Activated naive CD4-positive, alpha-beta T cell treated with anti-CD3 and anti-CD28 coated beads, Interleukin-2, amount 10 ng/mL, durations not matched to agents 7 days and 5 days (primary cell): ENCODE data around the gene PAX5.

Experiments
- CTCF ChIA-PET: fragments of 350-600 bp; sonication (Branson Sonifier 250); formaldehyde crosslinking; loops from one replicate; lab custom pipeline; 2021; ENCODE audit warnings: antibody characterized with exemption; lab: Charles Lee
- DNase-seq: peaks from one replicate; pipeline ENCODE4 v3.0.0-alpha.2; 2020
- H3K27ac Mint-ChIP-seq: one replicate; pipeline ENCODE4 v1.8.0; 2021; ENCODE audit warnings: mild to moderate bottlenecking, moderate library complexity, mixed read lengths
- H3K27me3 Mint-ChIP-seq: one replicate; pipeline ENCODE4 v1.8.0; 2021; ENCODE audit warnings: mild to moderate bottlenecking, mixed read lengths
- H3K36me3 Mint-ChIP-seq: one replicate; pipeline ENCODE4 v1.8.0; 2021; ENCODE audit warnings: mixed read lengths
- H3K4me1 Mint-ChIP-seq: one replicate; pipeline ENCODE4 v1.8.0; 2021; ENCODE audit warnings: mixed read lengths
- H3K4me3 Mint-ChIP-seq: one replicate; pipeline ENCODE4 v1.8.0; 2021; ENCODE audit warnings: mild to moderate bottlenecking, moderate library complexity, mixed read lengths
- H3K9me3 Mint-ChIP-seq: one replicate; pipeline ENCODE4 v1.8.0; 2021; ENCODE audit warnings: mixed read lengths

Gene PAX5

GRCh38 chr9:36961561-36962325 lies 72.3 kb downstream of the PAX5 start:
- no peaks in the 10 kb centered on the region for H3K36me3 Mint-ChIP-seq
- peaks cover 62% of the 10 kb centered on the region for H3K27me3 Mint-ChIP-seq
- DNase-seq, result no peak

GRCh38 chr9:36961051-36961450 lies 73.0 kb downstream of the PAX5 start:
- Mint-ChIP-seq H3K4me3 (no peak overlapping the region), H3K27me3 (peaks cover 62% of the 10 kb centered on the region), H3K36me3 (no peaks in the 10 kb centered on the region), H3K27ac (no peak overlapping the region), H3K4me1 (no peaks in the 10 kb centered on the region), H3K9me3 (no peaks in the 10 kb centered on the region)
- DNase-seq, result no peak
- CTCF ChIA-PET, result no interaction called here

More at GRCh38 chr9:36961561-36962325, 72.3 kb downstream of the PAX5 start:
- H3K4me3 Mint-ChIP-seq, result no peak overlapping the region
- CTCF ChIA-PET, result interaction anchor here (0.6 kb wide), 1 partner anchor 90 kb away, joined by 3 read pairs; no protein-coding TSS in a partner anchor
- no peaks in the 10 kb centered on the region for H3K9me3 Mint-ChIP-seq
- no peaks in the 10 kb centered on the region for H3K4me1 Mint-ChIP-seq
- no peak overlapping the region for H3K27ac Mint-ChIP-seq

GRCh38 chr9:36960575-36960955 lies 73.5 kb downstream of the PAX5 start:
- CTCF ChIA-PET, result no interaction called here

GRCh38 chr9:36959681-36960574 lies 74.1 kb downstream of the PAX5 start:
- peaks cover 63% of the 10 kb centered on the region for H3K27me3 Mint-ChIP-seq
- no peaks in the 10 kb centered on the region for H3K9me3 Mint-ChIP-seq
- H3K4me1 Mint-ChIP-seq, result no peaks in the 10 kb centered on the region
- DNase-seq, result no peak
- no peak overlapping the region for H3K27ac Mint-ChIP-seq
- no peak overlapping the region for H3K4me3 Mint-ChIP-seq
- no peaks in the 10 kb centered on the region for H3K36me3 Mint-ChIP-seq
- CTCF ChIA-PET, result no interaction called here

More at GRCh38 chr9:36960575-36960955, 73.5 kb downstream of the PAX5 start:
- Mint-ChIP-seq H3K27me3 (peaks cover 58% of the 10 kb centered on the region), H3K4me1 (no peaks in the 10 kb centered on the region), H3K27ac (no peak overlapping the region), H3K36me3 (no peaks in the 10 kb centered on the region), H3K4me3 (no peak overlapping the region), H3K9me3 (no peaks in the 10 kb centered on the region)
- no peak for DNase-seq

GRCh38 chr9:36956908-36957307 lies 77.2 kb downstream of the PAX5 start:
- Mint-ChIP-seq H3K36me3 (no peaks in the 10 kb centered on the region), H3K27me3 (peaks cover 77% of the 10 kb centered on the region), H3K27ac (no peak overlapping the region), H3K4me3 (no peak overlapping the region), H3K4me1 (no peaks in the 10 kb centered on the region), H3K9me3 (no peaks in the 10 kb centered on the region)
- no peak for DNase-seq
- CTCF ChIA-PET, result interaction anchor here (1.2 kb wide), 1 partner anchor 84 kb away, joined by 5 read pairs; no protein-coding TSS in a partner anchor

GRCh38 chr9:36950389-36950788 lies 83.7 kb downstream of the PAX5 start:
- no peak for DNase-seq
- peaks cover 46% of the 10 kb centered on the region for H3K27me3 Mint-ChIP-seq
- no peaks in the 10 kb centered on the region for H3K36me3 Mint-ChIP-seq
- H3K27ac Mint-ChIP-seq, result no peak overlapping the region
- CTCF ChIA-PET, result no interaction called here
- H3K9me3 Mint-ChIP-seq, result no peaks in the 10 kb centered on the region
- no peak overlapping the region for H3K4me3 Mint-ChIP-seq
- H3K4me1 Mint-ChIP-seq, result no peaks in the 10 kb centered on the region

GRCh38 chr9:36949466-36949865 lies 84.6 kb downstream of the PAX5 start:
- Mint-ChIP-seq H3K9me3 (no peaks in the 10 kb centered on the region), H3K4me1 (no peaks in the 10 kb centered on the region), H3K36me3 (no peaks in the 10 kb centered on the region), H3K27me3 (peaks cover 42% of the 10 kb centered on the region), H3K4me3 (no peak overlapping the region), H3K27ac (no peak overlapping the region)
- CTCF ChIA-PET, result no interaction called here
- no peak for DNase-seq

- Mint-ChIP-seq H3K9me3 (no peaks in the 10 kb centered on the region), H3K27me3 (peaks cover 40% of the 10 kb centered on the region), H3K27ac (no peak overlapping the region), H3K36me3 (no peaks in the 10 kb centered on the region), H3K4me1 (no peaks in the 10 kb centered on the region), H3K4me3 (no peak overlapping the region)
- CTCF ChIA-PET, result no interaction called here
- DNase-seq, result no peak
These were observed 86.0 kb downstream of the PAX5 start for GRCh38 chr9:36948051-36948450.

- Mint-ChIP-seq H3K4me3 (no peak overlapping the region), H3K4me1 (no peaks in the 10 kb centered on the region), H3K9me3 (no peaks in the 10 kb centered on the region), H3K27me3 (peaks cover 31% of the 10 kb centered on the region), H3K27ac (no peak overlapping the region), H3K36me3 (no peaks in the 10 kb centered on the region)
- DNase-seq, result no peak
- CTCF ChIA-PET, result no interaction called here
These were observed 87.4 kb downstream of the PAX5 start for GRCh38 chr9:36946653-36947052.

GRCh38 chr9:36945999-36946398 lies 88.1 kb downstream of the PAX5 start:
- CTCF ChIA-PET, result no interaction called here
- H3K4me1 Mint-ChIP-seq, result no peaks in the 10 kb centered on the region
- DNase-seq, result no peak
- H3K4me3 Mint-ChIP-seq, result no peak overlapping the region
- no peak overlapping the region for H3K27ac Mint-ChIP-seq
- no peaks in the 10 kb centered on the region for H3K36me3 Mint-ChIP-seq
- H3K9me3 Mint-ChIP-seq, result no peaks in the 10 kb centered on the region
- peaks cover 31% of the 10 kb centered on the region for H3K27me3 Mint-ChIP-seq

- H3K27ac Mint-ChIP-seq, result no peak overlapping the region
- no peak for DNase-seq
- H3K27me3 Mint-ChIP-seq, result peaks cover 23% of the 10 kb centered on the region
- CTCF ChIA-PET, result no interaction called here
- H3K4me1 Mint-ChIP-seq, result no peaks in the 10 kb centered on the region
- no peaks in the 10 kb centered on the region for H3K36me3 Mint-ChIP-seq
- no peak overlapping the region for H3K4me3 Mint-ChIP-seq
- H3K9me3 Mint-ChIP-seq, result no peaks in the 10 kb centered on the region
These were observed 91.2 kb downstream of the PAX5 start for GRCh38 chr9:36942891-36943290.

GRCh38 chr9:36941441-36941840 lies 92.6 kb downstream of the PAX5 start:
- no peaks in the 10 kb centered on the region for H3K36me3 Mint-ChIP-seq
- DNase-seq, result no peak
- no peaks in the 10 kb centered on the region for H3K9me3 Mint-ChIP-seq
- CTCF ChIA-PET, result interaction anchor here (0.7 to 1.7 kb wide), 2 partner anchors 67 to 180 kb away, joined by 3 read pairs; no protein-coding TSS in a partner anchor
- H3K27ac Mint-ChIP-seq, result no peak overlapping the region
- H3K4me1 Mint-ChIP-seq, result no peaks in the 10 kb centered on the region
- H3K27me3 Mint-ChIP-seq, result peaks cover 28% of the 10 kb centered on the region
- H3K4me3 Mint-ChIP-seq, result no peak overlapping the region

GRCh38 chr9:36940881-36941280 lies 93.2 kb downstream of the PAX5 start:
- Mint-ChIP-seq H3K4me3 (no peak overlapping the region), H3K27me3 (peaks cover 29% of the 10 kb centered on the region), H3K9me3 (no peaks in the 10 kb centered on the region), H3K36me3 (no peaks in the 10 kb centered on the region), H3K4me1 (no peaks in the 10 kb centered on the region), H3K27ac (no peak overlapping the region)
- CTCF ChIA-PET, result interaction anchor here (1.7 kb wide), 1 partner anchor 66 kb away, joined by 3 read pairs; no protein-coding TSS in a partner anchor
- no peak for DNase-seq

- H3K4me3 Mint-ChIP-seq, result no peak overlapping the region
- H3K36me3 Mint-ChIP-seq, result no peaks in the 10 kb centered on the region
- no peak for DNase-seq
- H3K27ac Mint-ChIP-seq, result no peak overlapping the region
- CTCF ChIA-PET, result interaction anchor here (1.7 kb wide), 1 partner anchor 66 kb away, joined by 3 read pairs; no protein-coding TSS in a partner anchor
- no peaks in the 10 kb centered on the region for H3K9me3 Mint-ChIP-seq
- no peaks in the 10 kb centered on the region for H3K4me1 Mint-ChIP-seq
- H3K27me3 Mint-ChIP-seq, result peaks cover 28% of the 10 kb centered on the region
These were observed 93.6 kb downstream of the PAX5 start for GRCh38 chr9:36940500-36940853.
